IMR-90 (cell line): ENCODE results near the gene SBF2. TPM values are rescaled to one million over a fixed set of nuclear protein-coding genes. Genes with fewer than 3 reads are reported as not detected.

Experiments used
- ATAC-seq: fragments of 200-7000 bp; cut with Tn5 transposase; 2 replicates; pipeline ENCODE4 v1.9.1; 2020; ENCODE audit warnings: low read depth, mild to moderate bottlenecking, moderate library complexity
- BruUV-seq: library from RNA; stranded (reverse); fragments of 400-500 nt; replicated peaks from 2 replicates; lab custom pipeline; 2021; lab: Mats Ljungman, UMichigan
- CTCF ChIA-PET: fragments of 300-600 bp; formaldehyde crosslinking; extraction: SDS; loops from one replicate; lab custom pipeline; 2021; ENCODE audit warnings: antibody characterized with exemption; lab: Yijun Ruan, JAX
- POLR2A ChIA-PET: fragments of 300-600 bp; sonication (Branson Sonifier 250); formaldehyde crosslinking; loops from one replicate; lab custom pipeline; 2022; ENCODE audit warnings: antibody characterized with exemption; ENCODE audit not compliant: unreplicated experiment; lab: Charles Lee
- DNase-seq: peaks from one replicate; pipeline ENCODE4 v3.0.0; 2013
- H2AFZ ChIP-seq: replicated peaks from 2 replicates; pipeline ENCODE3; 2013; ENCODE audit warnings: low read length, mild to moderate bottlenecking; ENCODE audit not compliant: poor library complexity
- H2AK5ac ChIP-seq: 2 replicates; pipeline ENCODE4 v1.6.1; 2013; ENCODE audit warnings: low read depth, low read length, inconsistent platforms
- H2AK9ac ChIP-seq: replicated peaks from 2 replicates; pipeline ENCODE3; 2013; ENCODE audit warnings: mild to moderate bottlenecking, low read depth, low read length, moderate library complexity; ENCODE audit not compliant: poor library complexity
- H2BK120ac ChIP-seq: 2 replicates; pipeline ENCODE4 v1.6.1; 2013; ENCODE audit warnings: low read depth, low read length, inconsistent platforms
- H2BK15ac ChIP-seq: 3 replicates; pipeline ENCODE4 v1.6.1; 2013; ENCODE audit warnings: low read depth, low read length, inconsistent platforms
- H2BK20ac ChIP-seq: 2 replicates; pipeline ENCODE4 v1.6.1; 2013; ENCODE audit warnings: low read depth, mild to moderate bottlenecking, inconsistent platforms, low read length, moderate library complexity
- H2BK5ac ChIP-seq: 2 replicates; pipeline ENCODE4 v1.6.1; 2013; ENCODE audit warnings: mild to moderate bottlenecking, low read depth, low read length, inconsistent platforms; ENCODE audit not compliant: poor library complexity, severe bottlenecking
- H3K14ac ChIP-seq: replicated peaks from 2 replicates; pipeline ENCODE4 v1.6.1; 2013; ENCODE audit warnings: low read depth, low read length, inconsistent platforms
- H3K18ac ChIP-seq: 2 replicates; pipeline ENCODE4 v1.6.1; 2013; ENCODE audit warnings: low read depth, low read length, control low read depth
- H3K23ac ChIP-seq: 2 replicates; pipeline ENCODE4 v1.6.1; 2013; ENCODE audit warnings: low read depth, low read length, inconsistent platforms
- H3K27ac ChIP-seq: 2 replicates; pipeline ENCODE4 v1.5.1; 2013; ENCODE audit warnings: mild to moderate bottlenecking, control low read depth, low read length; ENCODE audit not compliant: insufficient read depth
- H3K27me3 ChIP-seq: 2 replicates; pipeline ENCODE4 v1.6.1; 2013; ENCODE audit warnings: low read length; ENCODE audit not compliant: control insufficient read depth, insufficient read depth
- H3K36me3 ChIP-seq: 2 replicates; pipeline ENCODE4 v1.6.1; 2013; ENCODE audit warnings: low read length, mixed read lengths; ENCODE audit not compliant: control insufficient read depth, insufficient read depth
- H3K4ac ChIP-seq: 2 replicates; pipeline ENCODE4 v1.6.1; 2013; ENCODE audit warnings: low read depth, low read length, inconsistent platforms
- H3K4me1 ChIP-seq: 2 replicates; pipeline ENCODE4 v1.6.1; 2013; ENCODE audit warnings: low read length, mixed read lengths; ENCODE audit not compliant: control insufficient read depth, insufficient read depth
- H3K4me2 ChIP-seq: 2 replicates; pipeline ENCODE4 v1.6.1; 2013; ENCODE audit warnings: low read depth, mild to moderate bottlenecking, control low read depth, low read length, moderate library complexity
- H3K4me3 ChIP-seq: 2 replicates; pipeline ENCODE4 v1.5.1; 2013; ENCODE audit warnings: low read depth, mild to moderate bottlenecking, control low read depth, low read length, moderate library complexity; ENCODE audit not compliant: insufficient read depth
- H3K56ac ChIP-seq: 2 replicates; pipeline ENCODE4 v1.6.1; 2013; ENCODE audit warnings: low read length, inconsistent platforms; ENCODE audit not compliant: insufficient read depth; ENCODE audit errors: extremely low read depth
- H3K79me1 ChIP-seq, 2 experiments: 2 replicates each; pipeline ENCODE4 v1.6.1; 2013; ENCODE audit warnings: low read length in 2 of 2, inconsistent platforms in 1 of 2, low read depth in 1 of 2
- H3K9ac ChIP-seq: 2 replicates; pipeline ENCODE4 v1.6.1; 2013; ENCODE audit warnings: low read depth, low read length, control low read depth
- H3K9me1 ChIP-seq: 2 replicates; pipeline ENCODE4 v1.6.1; 2013; ENCODE audit warnings: low read length, inconsistent platforms; ENCODE audit not compliant: insufficient read depth
- H3K9me3 ChIP-seq: 2 replicates; pipeline ENCODE4 v1.6.1; 2013; ENCODE audit warnings: low read length; ENCODE audit not compliant: control insufficient read depth, insufficient read depth
- H4K20me1 ChIP-seq: 2 replicates; pipeline ENCODE4 v1.6.1; 2013; ENCODE audit warnings: low read length, inconsistent platforms; ENCODE audit not compliant: insufficient read depth
- H4K5ac ChIP-seq: 2 replicates; pipeline ENCODE4 v1.6.1; 2013; ENCODE audit warnings: mild to moderate bottlenecking, low read depth, low read length, control low read depth
- H4K8ac ChIP-seq, 2 experiments: 2 replicates each; pipeline ENCODE4 v1.6.1; 2013; ENCODE audit warnings: low read depth in 2 of 2, low read length in 2 of 2, control low read depth in 1 of 2, inconsistent platforms in 1 of 2
- H4K91ac ChIP-seq: 2 replicates; pipeline ENCODE4 v1.6.1; 2013; ENCODE audit warnings: low read depth, low read length, inconsistent platforms; ENCODE audit not compliant: insufficient read depth
- CEBPB ChIP-seq: IDR thresholded peaks from 2 replicates; pipeline ENCODE4 v1.6.1; 2012; ENCODE audit warnings: low read depth, low read length, improper control_type of control experiment
- CHD1 ChIP-seq: IDR thresholded peaks from 2 replicates; pipeline ENCODE4 v1.6.1; 2012; ENCODE audit warnings: low read depth, low read length, improper control_type of control experiment
- CTCF ChIP-seq: conservative IDR thresholded peaks from 2 replicates; pipeline ENCODE4 v1.5.1; 2012; ENCODE audit warnings: mild to moderate bottlenecking, low read depth, low read length, improper control_type of control experiment
- ELK1 ChIP-seq: fragments of 150-350 bp; IDR thresholded peaks from 2 replicates; pipeline ENCODE4 v1.6.1; 2016; ENCODE audit warnings: low read depth, mild to moderate bottlenecking, low read length, moderate library complexity, borderline replicate concordance
- MAFK ChIP-seq: IDR thresholded peaks from 2 replicates; pipeline ENCODE4 v1.6.1; 2012; ENCODE audit warnings: low read depth, low read length, improper control_type of control experiment
- MAZ ChIP-seq: IDR thresholded peaks from 2 replicates; pipeline ENCODE4 v1.6.1; 2012; ENCODE audit warnings: low read depth, mild to moderate bottlenecking, low read length, improper control_type of control experiment, moderate library complexity, borderline replicate concordance
- RAD21 ChIP-seq: IDR thresholded peaks from 2 replicates; pipeline ENCODE4 v1.6.1; 2012; ENCODE audit warnings: low read length, improper control_type of control experiment
- RCOR1 ChIP-seq: IDR thresholded peaks from 2 replicates; pipeline ENCODE4 v1.6.1; 2012; ENCODE audit warnings: mild to moderate bottlenecking, low read length, improper control_type of control experiment; ENCODE audit not compliant: insufficient replicate concordance
- SMC3 ChIP-seq: fragments of 150-350 bp; IDR thresholded peaks from 2 replicates; pipeline ENCODE4 v1.6.1; 2016; ENCODE audit warnings: low read depth, mild to moderate bottlenecking, antibody characterized with exemption, low read length, moderate library complexity
- USF2 ChIP-seq: fragments of 150-350 bp; IDR thresholded peaks from 2 replicates; pipeline ENCODE4 v1.6.1; 2017; ENCODE audit warnings: mild to moderate bottlenecking, antibody characterized with exemption, low read length, low read depth
- WGBS, 2 experiments: methylation state at CpG; one replicate each; pipeline versions ENCODE4 v1.1.5 to v1.1.7; 2013; ENCODE audit warnings: missing lambda C conversion rate in 2 of 2; ENCODE audit not compliant: insufficient read length in 1 of 2; ENCODE audit errors: extremely low coverage in 2 of 2; 5-methylcytosine and 5-hydroxymethylcytosine counted together
- dilution Hi-C: fragments of 300-500 bp; cut with HindIII; formaldehyde crosslinking; loops from one replicate; pipeline ENCODE4 v1.14.3; 2018; ENCODE audit warnings: low sequenced_read_pairs; ENCODE audit not compliant: unreplicated experiment
- in situ Hi-C: fragments of 300-500 bp; cut with MboI; formaldehyde crosslinking; loops from 3 replicates; pipeline ENCODE4 v1.14.3; 2019; ENCODE audit warnings: low sequenced_read_pairs, inconsistent platforms, mixed read lengths
- intact Hi-C: fragments of 100-400 bp; cut with micrococcal nuclease; formaldehyde crosslinking; loops from 2 replicates; pipeline ENCODE4 v1.10.0; 2022
- polyA plus RNA-seq, 3 experiments: library from polyadenylated mRNA; depleted of rRNA; stranded (reverse); fragments of >200 nt; gene quantifications; 2 replicates each; pipeline ENCODE4 v1.2.3, GENCODE V29; 2012; ENCODE audit warnings: low replicate concordance in 1 of 3
- total RNA-seq: library from RNA; depleted of rRNA; stranded (reverse); fragments of >200 nt; gene quantifications from 2 replicates; pipeline ENCODE4 v1.2.3, GENCODE V29; 2012

The SBF2 gene
- total and polyA plus RNA-seq, 2 of the 4 experiments (the other 2 are of a cell fraction), result 23.8 to 51.8 TPM

- TF ChIP-seq SMC3 (no peak), MAZ (no peak), CHD1 (no peak)
Observed at GRCh38 chr11:10291801-10292638, 2.0 kb downstream of the SBF2 start (continued).

- Histone ChIP-seq H3K9me3 (no peaks in the 10 kb centered on the region), H3K18ac (no peak overlapping the region), H2AK5ac (peak overlapping the region; percentile 38; the same call in 1 of the 2 replicates), H3K27ac (no peak overlapping the region), H4K20me1 (peaks cover 26% of the 10 kb centered on the region), H2BK20ac (no peak overlapping the region), H2BK120ac (no peak overlapping the region), H3K4ac (peak overlapping the region; percentile 36), H3K14ac (no peak overlapping the region), H3K23ac (no peak overlapping the region), H4K91ac (peak overlapping the region; percentile 24; the same call in 1 of the 2 replicates), H3K9ac (no peak overlapping the region), H3K4me2 (no peak overlapping the region), H4K5ac (no peak overlapping the region), H3K4me1 (peaks cover 15% of the 10 kb centered on the region), H2BK5ac (no peak overlapping the region), H3K27me3 (no peaks in the 10 kb centered on the region), H3K36me3 (peaks cover 10% of the 10 kb centered on the region), H3K56ac (no peak overlapping the region), H2BK15ac (no peak overlapping the region), H3K4me3 (no peak overlapping the region), H4K8ac (peak overlapping the region in 1 of 2 experiments; percentile 11; a peak in 1 of 4 replicates), H2AK9ac (no peak overlapping the region), H2AFZ (no peak overlapping the region), H3K79me1 (peaks cover 32 to 83% of the 10 kb centered on the region in 2 experiments), H3K9me1 (peaks cover 13% of the 10 kb centered on the region)
- in situ Hi-C loops (no loop called here), dilution Hi-C loops (no loop called here), intact Hi-C loops (loop anchor here (5.0 kb wide), 1 partner anchor 33 kb away; no protein-coding TSS in a partner anchor)
- ATAC-seq, result no peak
- DNase-seq, result no peak
- POLR2A ChIA-PET, result no interaction called here
- CTCF ChIA-PET, result no interaction called here
- no TSS peak for BruUV-seq
- 92% methylated on average over 2 of the region's 10 CpGs; no CpG with 5 or more reads in 1 of the 2 experiments for WGBS, 2 experiments
- TF ChIP-seq CHD1, result no peak
- TF ChIP-seq USF2, result no peak
- TF ChIP-seq MAFK, result no peak
- TF ChIP-seq CTCF, result no peak
- TF ChIP-seq ELK1, result no peak
- no peak for TF ChIP-seq RAD21
- TF ChIP-seq CEBPB, result no peak
- no peak for TF ChIP-seq RCOR1
Observed at GRCh38 chr11:10289765-10290380, 4.1 kb downstream of the SBF2 start.
